K562 (cell line): ENCODE results near the gene HOXD4. TPM values are rescaled to one million over a fixed set of nuclear protein-coding genes. Genes with fewer than 3 reads are reported as not detected.

ENCODE experiments used
- ATAC-seq: fragments of 200-7000 bp; cut with Tn5 transposase; 3 replicates; pipeline ENCODE4 v1.9.1; 2020; ENCODE audit warnings: moderate library complexity
- BruUV-seq: library from RNA; stranded (reverse); fragments of 400-500 nt; replicated peaks from 2 replicates; lab custom pipeline; 2021; lab: Mats Ljungman, UMichigan
- CTCF ChIA-PET: fragments of 300-600 bp; formaldehyde crosslinking; extraction: SDS; loops from one replicate; lab custom pipeline; 2021; ENCODE audit warnings: low intra/inter-chr PET ratio; lab: Yijun Ruan, JAX
- POLR2A ChIA-PET: fragments of 300-600, 350-650 bp; sonication (Branson Sonifier 250); formaldehyde crosslinking; extraction: SDS; loops from one replicate; lab custom pipeline; 2021; ENCODE audit warnings: antibody characterized with exemption, inconsistent platforms; lab: Yijun Ruan, JAX
- DNase-seq, 4 experiments: peaks; one replicate each; pipeline versions ENCODE4 v3.0.0 to v3.0.0-alpha.2; 2011 to 2018; ENCODE audit warnings: low spot score in 3 of 4, mixed read lengths in 3 of 4; ENCODE audit errors: extremely low read depth in 1 of 4
- FAIRE-seq: peaks from 2 replicates; lab custom pipeline; 2011; peaks lifted over from hg19 to GRCh38; lab: Jason Lieb, UNC
- H2AFZ ChIP-seq: 2 replicates; pipeline ENCODE4 v1.6.0; 2011; ENCODE audit warnings: low read depth, low read length, control low read depth, inconsistent platforms
- H3K27ac ChIP-seq: fragments of 200-600 bp; 3 replicates; pipeline ENCODE4 v1.8.0; 2011; ENCODE audit warnings: low read depth, mild to moderate bottlenecking, control low read depth, inconsistent platforms, low read length, moderate library complexity, mixed read lengths; ENCODE audit errors: extremely low read depth
- H3K27me3 ChIP-seq, 2 experiments: fragments of 300-600 bp in 1 of 2; 2 replicates in 1 of 2; 3 replicates in 1 of 2; pipeline versions ENCODE4 v1.6.0 to v1.8.0; 2011; ENCODE audit warnings: inconsistent platforms in 2 of 2, low read length in 2 of 2, mild to moderate bottlenecking in 1 of 2, mixed read lengths in 1 of 2, moderate library complexity in 1 of 2; ENCODE audit not compliant: control insufficient read depth in 2 of 2, insufficient read depth in 2 of 2
- H3K36me3 ChIP-seq: fragments of 300-600 bp; 3 replicates; pipeline ENCODE4 v1.8.0; 2011; ENCODE audit warnings: mild to moderate bottlenecking, low read length, inconsistent platforms; ENCODE audit not compliant: control insufficient read depth, insufficient read depth
- H3K4me1 ChIP-seq, 2 experiments: fragments of 200-600 bp in 1 of 2; replicated peaks in 1 of 2; 2 replicates in 1 of 2; 3 replicates in 1 of 2; pipeline versions ENCODE4 v1.5.1 to v1.8.0; 2011; ENCODE audit warnings: inconsistent platforms in 2 of 2, low read length in 2 of 2, mild to moderate bottlenecking in 1 of 2, mixed read lengths in 1 of 2, moderate library complexity in 1 of 2; ENCODE audit not compliant: control insufficient read depth in 2 of 2, insufficient read depth in 2 of 2
- H3K4me2 ChIP-seq: 2 replicates; pipeline ENCODE4 v1.6.1; 2011; ENCODE audit warnings: low read length, control low read depth, inconsistent platforms, mixed read lengths; ENCODE audit not compliant: insufficient read depth
- H3K4me3 ChIP-seq: fragments of 200-600 bp; sonication (generic), shearing (Covaris generic); 2 replicates; pipeline ENCODE4 v1.5.1; 2016; ENCODE audit warnings: control low read depth, inconsistent platforms
- H3K79me2 ChIP-seq: fragments of 200-600 bp; 3 replicates; pipeline ENCODE4 v1.8.0; 2011; ENCODE audit warnings: low read length, inconsistent platforms; ENCODE audit not compliant: control insufficient read depth, insufficient read depth
- H3K9ac ChIP-seq, 2 experiments: 2 replicates each; pipeline versions ENCODE4 v1.6.0 to v1.6.1; 2011; ENCODE audit warnings: low read depth in 2 of 2, low read length in 2 of 2, control low read depth in 1 of 2, inconsistent platforms in 1 of 2, mild to moderate bottlenecking in 1 of 2, mixed read lengths in 1 of 2; ENCODE audit not compliant: insufficient read depth in 1 of 2
- H3K9me1 ChIP-seq: one replicate; pipeline ENCODE4 v1.6.0; 2011; ENCODE audit warnings: inconsistent platforms, mild to moderate bottlenecking, low read length, moderate library complexity; ENCODE audit not compliant: control insufficient read depth, insufficient read depth
- H3K9me3 ChIP-seq: replicated peaks from 2 replicates; pipeline ENCODE4 v1.5.1; 2011; ENCODE audit warnings: low read depth, low read length, inconsistent platforms; ENCODE audit not compliant: control insufficient read depth, insufficient read depth
- H4K20me1 ChIP-seq: replicated peaks from 2 replicates; pipeline ENCODE4 v1.6.1; 2011; ENCODE audit warnings: low read length, inconsistent platforms, mixed read lengths; ENCODE audit not compliant: control insufficient read depth, insufficient read depth
- BCOR ChIP-seq: fragments of 450-650 bp; IDR thresholded peaks from 2 replicates; pipeline ENCODE4 v1.6.1; 2016
- BMI1 ChIP-seq: fragments of 150-350 bp; IDR thresholded peaks from 2 replicates; pipeline ENCODE4 v1.6.1; 2014; ENCODE audit warnings: low read length
- CBX2 ChIP-seq: fragments of 200-600 bp; sonication (generic); IDR thresholded peaks from one replicate; pipeline ENCODE4 v1.6.1; 2012; ENCODE audit warnings: mild to moderate bottlenecking, low read length, inconsistent platforms; ENCODE audit not compliant: insufficient read depth, poor library complexity, severe bottlenecking
- CHD4 ChIP-seq: fragments of 200-600 bp; sonication (generic); IDR thresholded peaks from 3 replicates; pipeline ENCODE4 v1.6.1; 2012; ENCODE audit warnings: low read depth, mild to moderate bottlenecking, mixed read lengths, low read length, inconsistent platforms; ENCODE audit not compliant: insufficient read depth, insufficient replicate concordance, poor library complexity, severe bottlenecking
- CUX1 ChIP-seq: fragments of 200-800 bp; sonication (Bioruptor generic); IDR thresholded peaks from 2 replicates; pipeline ENCODE4 v1.6.1; 2016; ENCODE audit warnings: missing genetic modification characterization, missing compliant biosample characterization
- MNT ChIP-seq, 2 experiments: fragments of 450-650 bp; conservative IDR thresholded peaks; 2 replicates each; pipeline ENCODE4 v1.6.1; 2017; ENCODE audit warnings: mild to moderate bottlenecking in 2 of 2, moderate library complexity in 2 of 2
- NCOA1 ChIP-seq: fragments of 450-650 bp; IDR thresholded peaks from 2 replicates; pipeline ENCODE4 v1.6.1; 2016; ENCODE audit warnings: low read depth
- NR2C2 ChIP-seq, 2 experiments: fragments of 200-800 bp in 1 of 2; sonication (Bioruptor generic) in 1 of 2; sonication (generic) in 1 of 2; formaldehyde crosslinking in 1 of 2; IDR thresholded peaks; 2 replicates each; pipeline versions ENCODE4 v1.6.1 to v1.8.0; 2016 to 2022; ENCODE audit warnings: mild to moderate bottlenecking in 1 of 2, missing compliant biosample characterization in 1 of 2, missing genetic modification characterization in 1 of 2, missing genetic modification reagents in 1 of 2
- SAFB2 ChIP-seq: fragments of 200-400 bp; formaldehyde crosslinking; IDR thresholded peaks from 2 replicates; pipeline ENCODE4 v1.6.1; 2018; ENCODE audit warnings: borderline replicate concordance, low read length, low read depth, moderate library complexity; ENCODE audit not compliant: severe bottlenecking
- SMAD3 ChIP-seq: fragments of 450-650 bp; formaldehyde crosslinking; conservative IDR thresholded peaks from 2 replicates; pipeline ENCODE4 v1.4.0; 2020; ENCODE audit warnings: mild to moderate bottlenecking
- ZFP36 ChIP-seq: fragments of 150-350 bp; IDR thresholded peaks from 2 replicates; pipeline ENCODE4 v1.6.1; 2018; ENCODE audit warnings: low read length, low read depth; ENCODE audit not compliant: partially characterized antibody
- ZNF57 ChIP-seq: fragments of 450-650 bp; formaldehyde crosslinking; IDR thresholded peaks from 2 replicates; pipeline ENCODE4 v1.4.0; 2020; ENCODE audit warnings: mild to moderate bottlenecking, moderate library complexity
- ZNF695 ChIP-seq: fragments of 450-650 bp; formaldehyde crosslinking; IDR thresholded peaks from 2 replicates; pipeline ENCODE4 v1.4.0; 2020; ENCODE audit warnings: mild to moderate bottlenecking, moderate library complexity
- ZNF830 ChIP-seq: fragments of 250-450 bp; sonication (Bioruptor Pico); IDR thresholded peaks from 2 replicates; pipeline ENCODE4 v1.5.0; 2021; ENCODE audit warnings: mild to moderate bottlenecking
- ZZZ3 ChIP-seq: fragments of 450-650 bp; IDR thresholded peaks from 2 replicates; pipeline ENCODE4 v1.6.1; 2016; ENCODE audit warnings: antibody characterized with exemption, mild to moderate bottlenecking, moderate library complexity
- WGBS: fragments of 100-300 bp; shearing (Covaris generic); methylation state at CpG from one replicate; pipeline ENCODE4 v1.1.6; 2016; ENCODE audit warnings: low coverage, mixed read lengths; ENCODE audit not compliant: insufficient coverage; ENCODE audit errors: missing lambda C conversion rate; 5-methylcytosine and 5-hydroxymethylcytosine counted together
- in situ Hi-C: fragments of 300-500 bp; cut with MboI; formaldehyde crosslinking; loops from 4 replicates; pipeline ENCODE4 v1.15.0; 2018; ENCODE audit warnings: inconsistent platforms, mixed read lengths
- intact Hi-C: fragments of 100-400 bp; cut with micrococcal nuclease; formaldehyde crosslinking; loops from 2 replicates; pipeline ENCODE4 v1.14.2; 2022
- polyA plus RNA-seq, 8 experiments: library from polyadenylated mRNA; depleted of rRNA in 4 of 8; stranded (reverse) in 5 of 8; unstranded in 3 of 8; fragments of >200 nt; fragmentation: Nextera tagmentation in 2 of 8; fragmentation: Illumina TruSeq in 1 of 8; extraction: Ambion mirVana in 2 of 8; extraction: Trizol in 1 of 8; gene quantifications; 2 replicates each; pipeline versions ENCODE4 v1.2.1 to v1.2.3, GENCODE V29; 2011 to 2014; ENCODE audit warnings: inconsistent platforms in 1 of 8, missing spikeins in 1 of 8
- total RNA-seq, 7 experiments: library from RNA; depleted of rRNA in 6 of 7; stranded (reverse); fragments of >200 nt in 6 of 7; fragmentation: Illumina TruSeq in 2 of 7; extraction: Trizol in 2 of 7; gene quantifications; 2 replicates each; pipeline versions ENCODE4 v1.2.1 to v1.2.3, GENCODE V29; 2011 to 2021; ENCODE audit warnings: low replicate concordance in 1 of 7

Gene HOXD4
- total and polyA plus RNA-seq, 9 of the 15 experiments (the other 6 are each of a cell fraction or from before 2014, with no cell fraction given), result not detected

- Histone ChIP-seq H3K9me3 (no peaks in the 10 kb centered on the region), H3K27me3 (peaks cover 53 to 68% of the 10 kb centered on the region in 2 experiments), H3K27ac (no peak overlapping the region), H2AFZ (no peak overlapping the region), H3K79me2 (no peaks in the 10 kb centered on the region), H3K9me1 (no peaks in the 10 kb centered on the region), H3K4me3 (no peak overlapping the region), H3K4me2 (no peak overlapping the region), H3K36me3 (no peaks in the 10 kb centered on the region), H3K9ac (no peak overlapping the region), H4K20me1 (no peaks in the 10 kb centered on the region; the same call in 1 of the 2 replicates), H3K4me1 (peaks cover 0 to 34% of the 10 kb centered on the region in 2 experiments; a peak in 2 of 5 replicates)
- ATAC-seq (no peak), FAIRE-seq (no peak), DNase-seq (no peak)
- in situ Hi-C loops, result no loop called here
- no TSS peak for BruUV-seq
- WGBS, result 0% methylated on average over 7 of the region's 7 CpGs
- TF ChIP-seq BCOR, result no peak
- TF ChIP-seq ZFP36, result peak; percentile 2
- TF ChIP-seq MNT (conservative IDR thresholded peaks at IDR 0.05), result no peak
- no peak for TF ChIP-seq ZNF57 (CRISPR knock-in tag)
- TF ChIP-seq BMI1, result peak; percentile 11; the same call in 1 of the 2 replicates
- TF ChIP-seq SMAD3 (CRISPR knock-in tag), result no peak
- TF ChIP-seq NR2C2 (CRISPR knock-in tag; IDR thresholded peaks at IDR 0.05), result no peak
- no peak for TF ChIP-seq NR2C2 (tag; IDR thresholded peaks at IDR 0.05)
- TF ChIP-seq CUX1 (CRISPR knock-in tag), result no peak
- TF ChIP-seq CHD4, result no peak
- no peak for TF ChIP-seq ZNF830 (CRISPR knock-in tag)
- peak; percentile 84 for TF ChIP-seq CBX2
- no peak for TF ChIP-seq ZNF695 (CRISPR knock-in tag)
- no peak for TF ChIP-seq SAFB2
- TF ChIP-seq NCOA1, result no peak
- no peak for TF ChIP-seq ZZZ3
- intact Hi-C loops, result no loop called here
- CTCF ChIA-PET, result no interaction called here
- POLR2A ChIA-PET, result interaction anchor here (0.6 kb wide), 2 partner anchors 11 to 811 kb away, joined by 3 read pairs; no protein-coding TSS in a partner anchor
These were observed 22.4 kb downstream of the HOXD4 start for GRCh38 chr2:176173567-176174381.
